GM12873 (cell line): ENCODE data around the gene TMEM186.
A peak's percentile ranks its signal among the peaks of the same experiment; 100 is the strongest.

Experiments used
- CTCF ChIP-seq: IDR thresholded peaks from 2 replicates; pipeline ENCODE4 v1.5.1; 2012; ENCODE audit warnings: low read depth, mild to moderate bottlenecking, moderate library complexity, low read length, control low read depth; ENCODE audit not compliant: insufficient read depth; ENCODE audit errors: missing control alignments

The TMEM186 gene

GRCh38 chr16:8831450-8831849 lies 34.0 kb upstream of the TMEM186 start:
- no peak for TF ChIP-seq CTCF

GRCh38 chr16:8828541-8829165 lies 31.2 kb upstream of the TMEM186 start:
- no peak for TF ChIP-seq CTCF

GRCh38 chr16:8826278-8826879 lies 28.9 kb upstream of the TMEM186 start:
- no peak for TF ChIP-seq CTCF

GRCh38 chr16:8822403-8822802 lies 25.0 kb upstream of the TMEM186 start:
- no peak for TF ChIP-seq CTCF

DNA sequence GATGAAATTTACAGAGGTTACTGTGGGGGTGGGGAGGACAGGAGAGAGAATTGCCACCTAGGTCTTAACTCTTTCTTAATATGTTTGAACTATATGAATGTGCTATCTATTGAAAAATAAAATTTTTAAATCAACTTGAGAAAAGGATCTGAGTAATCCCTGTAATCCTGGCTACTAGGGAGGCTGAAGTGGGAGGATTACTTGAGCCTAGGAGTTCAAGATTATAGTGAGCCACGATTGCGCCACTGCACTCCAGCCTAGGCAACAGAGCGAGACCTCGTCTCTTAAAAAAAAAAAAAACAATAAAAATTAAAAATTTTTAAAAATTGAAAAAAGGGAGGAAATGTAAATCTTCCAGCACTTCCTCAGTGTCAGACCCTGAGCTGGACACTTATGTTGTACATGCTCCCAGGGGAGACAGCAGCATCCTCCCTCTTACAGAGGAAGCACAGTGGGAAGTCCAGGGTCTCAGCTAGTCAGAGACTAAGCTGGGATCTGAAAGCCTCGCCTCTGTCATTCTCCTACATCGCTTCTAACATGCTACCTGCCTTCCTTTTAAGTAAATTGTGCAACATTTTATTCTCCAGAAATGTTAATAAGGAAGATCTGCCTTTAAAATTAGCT lies 22.1 kb upstream of the TMEM186 start:
- no peak for TF ChIP-seq CTCF

DNA sequence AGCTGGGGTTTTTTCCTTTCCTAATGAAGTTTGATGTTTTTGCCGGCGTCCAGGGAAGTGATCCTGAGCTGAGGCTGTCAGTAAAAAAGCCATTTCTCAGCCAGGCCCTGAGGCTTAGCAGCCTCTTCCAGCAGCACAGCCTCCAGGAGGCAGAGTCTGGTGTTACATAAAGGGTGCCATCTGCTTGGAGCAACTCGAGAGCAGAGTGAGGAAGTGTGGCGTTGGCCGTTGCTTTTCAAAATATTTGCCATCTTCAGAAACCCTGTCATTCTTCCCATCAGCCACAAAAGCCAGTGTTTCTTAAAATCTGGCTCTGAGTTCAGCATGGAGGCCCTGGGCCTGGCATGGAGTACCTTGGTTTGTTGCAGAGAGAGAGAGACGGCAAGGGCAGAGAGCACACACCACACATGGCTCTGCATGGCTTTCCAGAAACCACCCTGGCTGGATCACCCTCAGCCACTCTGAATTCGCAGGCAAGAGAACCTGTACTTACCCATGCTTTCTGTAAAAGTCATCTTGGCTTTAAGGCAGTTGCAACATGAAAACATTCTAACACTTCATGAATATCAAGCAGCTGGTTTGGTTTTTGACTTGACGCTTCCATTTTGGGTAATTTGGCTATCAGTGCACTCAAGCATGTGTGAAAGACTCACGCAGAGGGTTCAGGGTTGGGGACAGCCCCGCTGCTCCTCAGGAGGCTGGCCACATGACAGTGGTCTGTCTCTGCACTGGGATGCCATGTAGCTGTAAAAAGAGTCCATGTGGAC lies 21.2 kb upstream of the TMEM186 start:
- peak; percentile 23 for TF ChIP-seq CTCF
